ENCODE data around the gene KCNAB1.
A peak's percentile ranks its signal among the peaks of the same experiment; 100 is the strongest.

The KCNAB1 gene

DNA sequence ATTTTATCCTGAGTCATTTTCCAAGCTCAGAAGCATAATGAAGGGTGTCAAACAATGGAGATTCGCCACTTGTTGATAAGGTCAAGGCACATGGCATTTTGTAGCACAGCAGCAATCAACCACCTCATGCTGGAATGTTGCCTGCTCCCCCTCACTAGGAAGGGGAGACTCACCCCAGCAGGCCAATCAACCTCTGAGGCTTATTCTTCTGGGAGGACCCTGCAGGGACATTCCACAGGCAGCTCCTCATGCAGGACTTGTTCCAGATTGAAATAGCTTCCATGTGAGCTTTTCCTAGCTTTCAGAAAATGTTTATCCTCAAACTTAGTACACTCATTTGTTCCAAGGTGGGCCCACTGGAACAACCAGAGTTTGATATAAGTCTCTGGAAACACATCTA is 356.9 kb downstream of the KCNAB1 start:
- TF ChIP-seq GATA1 (IDR thresholded peaks at IDR 0.05; ENCODE audit: low read depth, low read length) (no peak), POLR2A (IDR thresholded peaks at IDR 0.05; ENCODE audit: low read length) (no peak)
- DNase-seq: no peak

DNA sequence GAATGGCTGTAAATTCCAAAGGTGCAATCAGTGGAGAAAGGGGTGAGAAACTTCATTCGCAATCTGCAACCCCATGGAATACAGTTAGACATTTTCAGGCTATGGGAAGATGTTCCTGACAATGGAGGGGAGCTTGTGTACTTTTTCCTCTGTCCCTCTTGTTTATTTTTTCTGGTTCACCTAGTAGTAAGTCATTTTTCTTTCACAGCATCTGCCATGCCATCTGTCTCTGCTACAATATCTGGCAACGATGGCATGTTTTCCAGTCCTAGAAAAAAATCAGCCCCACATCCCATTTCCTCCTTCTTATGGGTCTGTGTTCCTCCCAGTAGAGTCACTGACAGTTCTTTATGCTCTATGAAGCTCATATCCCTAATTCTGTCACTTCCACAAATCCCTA is 358.5 kb downstream of the KCNAB1 start:
- no peak for DNase-seq
- TF ChIP-seq POLR2A (IDR thresholded peaks at IDR 0.05; ENCODE audit: low read length) (no peak), GATA1 (IDR thresholded peaks at IDR 0.05; ENCODE audit: low read depth, low read length) (no peak)

DNA sequence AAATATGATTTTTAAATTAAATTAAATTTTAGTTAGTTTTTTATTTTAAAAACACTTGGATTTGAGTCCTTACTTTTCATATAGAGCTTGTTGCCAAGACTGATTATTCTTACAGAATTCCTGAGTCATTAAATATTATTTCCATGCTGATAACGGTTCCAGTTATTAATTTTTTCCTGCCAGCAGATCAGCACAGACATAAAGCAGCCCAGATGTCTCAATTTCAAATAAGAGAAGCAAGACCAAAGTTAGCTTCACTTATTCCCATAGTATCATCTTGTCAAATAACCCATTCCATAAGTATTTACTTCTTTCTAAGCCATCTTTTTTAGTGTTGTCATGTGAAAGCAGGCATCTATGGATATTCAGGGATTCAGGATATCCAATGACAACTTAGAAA is 359.2 kb downstream of the KCNAB1 start:
- no peak for TF ChIP-seq POLR2A (IDR thresholded peaks at IDR 0.05; ENCODE audit: low read length)
- TF ChIP-seq GATA1 (IDR thresholded peaks at IDR 0.05; ENCODE audit: low read depth, low read length): no peak
- DNase-seq: no peak

DNA sequence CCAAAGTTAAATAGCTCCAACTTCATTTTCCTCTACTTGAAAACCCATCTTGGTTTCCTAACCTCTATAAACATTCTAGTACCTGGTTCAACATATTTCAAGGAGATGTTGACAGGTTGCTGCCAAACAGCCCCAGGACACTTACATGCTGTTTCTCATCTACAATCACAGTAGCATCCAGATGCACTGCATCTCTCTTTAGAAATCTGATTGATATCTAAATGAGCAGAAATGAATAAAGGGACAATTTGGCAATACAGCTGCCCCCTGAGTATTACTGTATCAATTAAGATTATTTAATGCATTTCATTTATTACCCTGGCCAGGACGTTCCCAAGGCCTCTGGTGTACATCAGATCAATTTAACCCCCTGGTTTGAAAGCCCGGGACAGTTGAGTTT is 360.6 kb downstream of the KCNAB1 start:
- no peak for TF ChIP-seq GATA1 (IDR thresholded peaks at IDR 0.05; ENCODE audit: low read depth, low read length)
- TF ChIP-seq POLR2A (IDR thresholded peaks at IDR 0.05; ENCODE audit: low read length): no peak

DNA sequence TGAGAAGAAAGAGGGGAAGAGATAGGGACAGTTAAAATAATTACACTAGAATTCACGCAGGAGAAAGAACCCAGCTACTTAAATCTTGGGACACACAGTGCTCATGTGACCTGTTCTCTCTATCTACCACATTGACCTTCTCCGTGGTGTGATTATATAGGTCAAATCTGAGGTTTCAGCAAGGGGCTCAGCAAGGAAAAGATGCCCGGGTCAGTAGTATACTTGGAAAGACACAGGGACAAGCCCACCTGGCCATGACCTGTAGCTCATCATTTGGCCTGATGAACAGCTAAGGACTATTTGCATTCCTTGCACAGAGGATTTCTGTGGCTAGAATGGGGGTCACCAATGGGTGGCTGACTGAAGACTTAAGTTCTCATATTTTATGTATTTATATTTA is 362.6 kb downstream of the KCNAB1 start:
- DNase-seq: no peak

More for the DNA sequence above, 360.6 kb downstream of the KCNAB1 start:
- DNase-seq: no peak

DNA sequence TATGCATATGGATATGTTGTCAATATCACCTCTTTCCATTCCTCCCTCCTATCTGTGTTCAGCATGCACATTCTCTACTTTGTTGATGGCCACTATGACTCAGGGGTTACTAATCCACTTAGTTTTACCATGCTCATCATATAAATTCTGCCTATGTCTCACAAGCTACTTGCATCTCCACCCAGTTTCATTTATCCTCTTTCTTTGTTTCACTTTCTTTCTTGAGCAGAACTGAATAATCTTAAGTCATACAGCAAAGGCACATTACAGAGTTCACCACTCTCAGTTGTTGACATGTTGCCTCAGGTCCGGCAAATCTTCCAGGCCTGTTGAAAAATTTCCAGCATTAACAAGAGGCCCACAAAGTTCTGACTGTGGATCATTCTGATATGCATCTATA is 363.0 kb downstream of the KCNAB1 start:
- no peak for TF ChIP-seq GATA1 (IDR thresholded peaks at IDR 0.05; ENCODE audit: low read depth, low read length)
- no peak for TF ChIP-seq POLR2A (IDR thresholded peaks at IDR 0.05; ENCODE audit: low read length)
- DNase-seq: peak; percentile 65 to 74

More for the DNA sequence above, 362.6 kb downstream of the KCNAB1 start:
- TF ChIP-seq POLR2A (IDR thresholded peaks at IDR 0.05; ENCODE audit: low read length): no peak
- no peak for TF ChIP-seq GATA1 (IDR thresholded peaks at IDR 0.05; ENCODE audit: low read depth, low read length)

DNA sequence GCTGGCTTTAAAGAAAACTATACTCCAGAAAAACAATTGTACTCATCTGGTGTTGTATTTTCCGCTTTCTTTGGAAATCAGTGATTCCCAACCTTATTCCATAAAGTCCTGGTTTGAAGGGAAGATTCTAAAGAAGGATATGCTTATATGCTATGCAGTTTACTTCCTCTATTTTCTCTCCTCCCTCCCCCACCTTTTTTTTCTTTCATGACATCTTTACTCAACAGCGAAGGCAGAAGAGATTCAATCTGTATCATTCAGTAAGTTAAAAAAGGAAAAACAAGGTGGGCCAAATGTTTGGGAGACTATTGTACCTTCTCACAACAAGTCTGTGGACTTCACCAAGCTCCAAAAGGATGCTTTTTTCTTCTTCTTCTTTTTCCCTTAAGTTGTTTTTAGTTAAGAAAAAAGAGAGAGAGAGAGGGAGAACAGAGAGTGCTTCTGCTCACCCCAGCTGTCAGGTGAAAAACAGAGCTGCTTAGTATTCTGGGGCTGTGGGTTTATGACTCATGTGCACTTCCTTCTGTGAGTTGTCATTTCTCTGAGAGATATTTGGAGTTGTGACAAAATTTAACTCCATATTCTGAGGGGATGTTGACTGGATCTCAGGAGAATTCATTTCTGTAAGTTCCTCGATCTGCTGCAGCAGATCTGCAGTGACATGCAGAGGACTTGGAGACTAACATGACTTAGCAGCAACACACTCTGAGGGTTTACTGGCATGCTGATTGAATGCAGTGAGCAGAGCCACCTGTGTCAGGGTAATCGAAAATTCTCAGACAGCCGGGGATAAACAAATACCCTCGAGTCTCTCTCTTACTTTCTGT is 363.8 kb downstream of the KCNAB1 start:
- TF ChIP-seq POLR2A (IDR thresholded peaks at IDR 0.05; ENCODE audit: low read length) (no peak), GATA1 (IDR thresholded peaks at IDR 0.05; ENCODE audit: low read depth, low read length) (no peak)
- DNase-seq: peak; percentile 15 to 56

DNA sequence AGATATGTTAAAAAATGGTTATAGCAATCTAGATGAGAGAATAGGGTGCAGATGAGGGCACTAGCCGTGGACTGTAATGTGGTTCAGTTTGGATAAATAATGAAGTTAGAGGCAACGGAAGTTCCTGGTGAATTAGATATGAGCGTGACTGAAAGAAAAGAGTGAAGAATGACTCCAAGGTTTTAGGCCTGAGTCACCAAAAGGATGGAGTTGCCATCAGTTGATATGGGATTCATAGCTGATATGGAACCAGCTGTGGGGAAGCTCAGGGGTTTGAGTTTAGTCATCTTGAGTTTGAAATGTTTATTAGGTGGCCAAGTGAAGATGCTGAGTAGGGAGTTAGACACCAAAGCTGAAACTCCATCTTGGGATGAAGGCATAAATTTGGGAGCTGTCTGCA is 368.4 kb downstream of the KCNAB1 start:
- no peak for TF ChIP-seq POLR2A (IDR thresholded peaks at IDR 0.05; ENCODE audit: low read length)
- no peak for TF ChIP-seq GATA1 (IDR thresholded peaks at IDR 0.05; ENCODE audit: low read depth, low read length)
- peak in 1 of 2 experiments; percentile 38 for DNase-seq

DNA sequence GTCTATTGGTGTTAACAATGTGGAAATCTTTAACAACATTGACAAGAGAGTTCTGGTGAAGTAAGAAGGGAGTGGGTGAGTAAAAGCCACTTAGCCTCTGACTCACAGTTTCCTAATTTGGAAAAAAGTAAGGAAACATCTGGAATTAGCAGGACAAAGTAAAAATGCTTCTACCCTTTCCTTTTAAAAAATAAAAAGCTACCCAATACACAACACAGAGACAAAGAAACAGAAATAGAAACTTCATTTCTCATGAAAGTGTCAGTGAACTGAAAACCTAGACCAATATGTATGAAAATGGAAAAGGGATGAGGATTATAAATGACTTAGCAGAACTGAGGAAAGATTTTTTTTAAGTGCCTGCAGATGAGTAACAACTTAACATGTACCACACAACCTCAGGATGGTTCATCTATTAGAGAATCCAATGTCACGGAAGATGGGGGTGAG is 369.1 kb downstream of the KCNAB1 start:
- no peak for TF ChIP-seq POLR2A (IDR thresholded peaks at IDR 0.05; ENCODE audit: low read length)
- TF ChIP-seq GATA1 (IDR thresholded peaks at IDR 0.05; ENCODE audit: low read depth, low read length): no peak
- no peak for DNase-seq

DNA sequence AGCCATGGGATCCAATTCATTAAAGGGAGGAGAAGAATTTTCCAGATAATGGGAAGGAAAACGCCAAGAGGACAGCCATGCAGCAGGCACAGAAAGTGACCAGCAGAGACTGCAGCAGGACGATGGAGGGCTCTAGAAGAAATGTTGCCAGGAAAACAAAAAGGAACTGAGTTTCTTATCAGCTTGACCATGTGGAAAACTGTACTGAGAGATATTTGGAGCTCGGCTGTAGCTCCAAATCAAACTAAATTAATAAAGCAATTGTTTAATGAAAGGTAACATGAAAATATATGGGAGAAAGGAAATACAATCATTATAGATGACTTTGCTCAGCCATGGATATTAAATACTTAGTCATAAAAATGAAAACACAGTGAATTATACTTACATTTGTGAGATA is 370.8 kb downstream of the KCNAB1 start:
- no peak for DNase-seq
- TF ChIP-seq POLR2A (IDR thresholded peaks at IDR 0.05; ENCODE audit: low read length) (no peak), GATA1 (IDR thresholded peaks at IDR 0.05; ENCODE audit: low read depth, low read length) (no peak)

DNA sequence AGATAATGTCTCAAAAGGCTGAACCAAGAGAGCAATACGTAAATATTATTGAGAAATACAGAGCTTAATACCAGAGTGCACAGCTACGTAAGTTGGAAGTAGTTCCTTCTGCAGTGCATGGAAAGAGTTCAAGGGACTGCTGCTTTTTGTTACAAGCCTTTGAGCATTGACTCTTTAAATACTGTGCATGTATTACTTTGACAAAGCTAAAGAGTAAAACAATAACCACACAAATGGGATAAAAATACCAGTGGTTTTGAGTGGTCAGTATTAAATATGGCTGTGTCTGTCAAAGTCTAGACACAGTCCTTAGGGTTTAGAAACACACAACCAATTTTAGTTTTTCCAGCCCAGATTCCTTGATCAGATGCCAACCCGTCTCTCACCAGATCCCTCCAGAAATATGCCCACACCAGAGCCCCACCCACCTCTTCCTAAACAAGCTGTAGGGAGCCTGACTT is 372.5 kb downstream of the KCNAB1 start:
- TF ChIP-seq GATA1 (IDR thresholded peaks at IDR 0.05; ENCODE audit: low read depth, low read length) (no peak), POLR2A (IDR thresholded peaks at IDR 0.05; ENCODE audit: low read length) (no peak)
- no peak for DNase-seq

DNA sequence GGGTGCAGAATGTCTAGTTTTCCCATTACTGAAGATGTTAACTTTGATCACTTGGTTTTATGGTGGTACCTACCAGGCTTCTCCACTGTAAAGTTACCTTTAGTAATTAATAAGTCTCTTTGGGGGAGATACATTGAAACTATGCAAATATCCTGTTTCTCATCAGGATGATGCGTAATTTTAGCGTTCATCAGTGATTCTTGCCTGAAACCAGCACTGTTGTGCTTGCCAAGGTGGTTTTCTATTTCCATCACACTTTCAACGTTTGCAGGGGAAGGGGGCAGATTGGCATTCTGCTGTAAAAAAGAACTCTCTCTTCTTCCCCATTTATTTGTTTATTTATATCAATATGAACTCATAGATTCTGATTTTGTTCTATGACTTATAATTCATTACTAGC is 373.5 kb downstream of the KCNAB1 start:
- TF ChIP-seq POLR2A (IDR thresholded peaks at IDR 0.05; ENCODE audit: low read length): no peak
- no peak for TF ChIP-seq GATA1 (IDR thresholded peaks at IDR 0.05; ENCODE audit: low read depth, low read length)
- DNase-seq: no peak

DNA sequence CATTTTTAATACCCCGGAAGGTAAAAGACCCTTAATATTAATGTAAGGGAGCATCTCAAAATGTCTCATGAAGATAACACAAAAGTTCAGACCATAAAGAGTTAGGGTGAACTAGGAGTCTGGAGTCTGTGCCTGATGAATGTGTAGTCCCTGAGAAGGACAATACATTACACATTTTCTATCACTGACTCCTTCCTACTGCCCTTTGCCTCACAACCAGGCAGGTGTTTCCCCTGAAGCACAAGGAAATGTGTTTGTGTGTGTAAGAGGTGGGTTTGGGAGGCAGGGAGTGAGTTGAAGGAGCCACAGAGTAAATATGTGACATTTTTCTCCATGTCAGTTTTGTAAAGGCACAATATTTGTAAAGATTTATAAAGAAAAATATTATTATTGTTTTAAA is 375.4 kb downstream of the KCNAB1 start:
- no peak for TF ChIP-seq GATA1 (IDR thresholded peaks at IDR 0.05; ENCODE audit: low read depth, low read length)
- no peak for TF ChIP-seq POLR2A (IDR thresholded peaks at IDR 0.05; ENCODE audit: low read length)
- no peak for DNase-seq

DNA sequence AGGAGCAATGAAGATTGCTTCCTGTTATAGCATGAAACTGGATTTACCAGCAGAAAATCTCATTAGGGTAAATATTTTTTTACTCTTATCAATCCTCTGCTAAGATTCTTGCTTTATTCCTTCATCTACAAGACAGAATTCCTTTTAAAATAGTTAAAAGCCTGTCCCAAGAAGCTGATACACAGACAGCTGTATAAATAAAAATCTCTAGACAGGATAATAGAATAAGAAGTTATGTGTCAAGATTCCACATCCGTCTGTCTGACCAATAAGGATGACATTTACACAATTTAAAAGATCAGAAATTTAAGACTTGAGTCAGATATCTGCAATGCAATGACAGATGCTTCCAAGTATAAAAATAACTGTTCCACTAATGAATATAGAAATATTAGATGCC is 376.9 kb downstream of the KCNAB1 start:
- no peak for DNase-seq
- TF ChIP-seq GATA1 (IDR thresholded peaks at IDR 0.05; ENCODE audit: low read depth, low read length): no peak
- TF ChIP-seq POLR2A (IDR thresholded peaks at IDR 0.05; ENCODE audit: low read length): no peak

DNA sequence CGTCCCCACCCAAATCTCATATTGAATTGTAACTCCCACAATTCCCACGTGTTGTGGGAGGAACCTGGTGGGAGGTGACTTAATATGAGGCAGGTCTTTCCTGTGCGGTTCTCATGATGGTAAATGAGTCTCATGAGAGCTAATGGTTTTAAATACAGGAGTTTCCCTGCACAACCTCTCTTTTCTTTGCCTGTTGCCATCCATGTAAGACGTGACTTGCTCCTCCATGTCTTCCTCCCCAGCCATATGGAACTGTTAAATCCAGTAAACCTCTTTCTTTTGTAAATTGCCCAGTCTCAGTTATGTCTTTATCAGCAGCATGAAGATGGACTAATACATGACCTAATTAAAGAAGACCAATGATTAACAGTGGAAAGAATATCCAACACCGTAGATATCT is 377.9 kb downstream of the KCNAB1 start:
- no peak for TF ChIP-seq POLR2A (IDR thresholded peaks at IDR 0.05; ENCODE audit: low read length)
- TF ChIP-seq GATA1 (IDR thresholded peaks at IDR 0.05; ENCODE audit: low read depth, low read length): no peak
- DNase-seq: no peak

Data from erythroblast (primary cell).